ENCODE data around the gene DNAAF3. TPM values are rescaled to one million over a fixed set of nuclear protein-coding genes. Genes with fewer than 3 reads are reported as not detected.

Gene DNAAF3
- total RNA-seq, 1 experiment from 2014 or later = 14.0 TPM

DNA sequence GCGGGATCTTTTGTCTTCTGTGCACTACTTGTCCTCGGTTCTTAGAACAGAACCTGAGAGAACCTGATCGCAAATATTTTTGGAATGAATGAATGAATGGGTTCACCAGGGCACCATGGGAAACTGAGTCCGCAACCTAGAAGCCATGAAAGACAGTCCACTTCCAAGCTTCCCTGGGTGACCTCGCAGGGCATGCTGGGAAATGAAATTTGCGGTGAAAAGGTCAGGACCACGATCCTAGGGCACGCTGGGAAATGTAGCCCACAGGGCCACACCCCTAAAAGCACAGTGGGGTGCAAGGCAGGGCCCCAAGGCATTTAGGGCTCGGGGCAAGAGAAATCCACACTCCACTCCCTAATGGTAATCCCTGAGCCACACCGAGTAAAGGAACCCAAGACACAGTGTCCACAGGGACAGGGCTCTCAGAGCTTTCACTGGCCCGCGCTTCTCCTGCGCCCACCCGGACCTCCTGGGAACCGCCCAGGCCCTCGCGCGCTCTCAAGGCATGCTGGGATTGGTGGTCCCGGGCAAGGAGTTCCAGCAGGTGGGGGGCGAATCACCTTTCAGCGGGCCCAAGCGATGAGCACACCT is 47.9 kb downstream of the DNAAF3 start:
- no peaks in the 10 kb centered on the region for H3K27me3 ChIP-seq
- DNase-seq = peak in 1 of 2 experiments; percentile 55
- peak overlapping the region; percentile 68 for H3K4me3 ChIP-seq
- H3K9me3 ChIP-seq (replicated peaks) = no peaks in the 10 kb centered on the region
- H3K36me3 ChIP-seq = no peaks in the 10 kb centered on the region
- H3K4me1 ChIP-seq = peaks cover 8% of the 10 kb centered on the region; the same call in 1 of the 2 replicates
- peak overlapping the region; percentile 57; the same call in 1 of the 2 replicates for H3K27ac ChIP-seq

GRCh38 chr19:55117663-55118391 is 48.6 kb downstream of the DNAAF3 start:
- peak; percentile 98 for DNase-seq
- peak overlapping the region; percentile 57 for H3K27ac ChIP-seq
- H3K36me3 ChIP-seq = no peaks in the 10 kb centered on the region
- no peaks in the 10 kb centered on the region for H3K9me3 ChIP-seq (replicated peaks)
- H3K27me3 ChIP-seq = no peaks in the 10 kb centered on the region
- peak overlapping the region; percentile 68 for H3K4me3 ChIP-seq
- H3K4me1 ChIP-seq = peaks cover 13% of the 10 kb centered on the region; the same call in 1 of the 2 replicates

DNA sequence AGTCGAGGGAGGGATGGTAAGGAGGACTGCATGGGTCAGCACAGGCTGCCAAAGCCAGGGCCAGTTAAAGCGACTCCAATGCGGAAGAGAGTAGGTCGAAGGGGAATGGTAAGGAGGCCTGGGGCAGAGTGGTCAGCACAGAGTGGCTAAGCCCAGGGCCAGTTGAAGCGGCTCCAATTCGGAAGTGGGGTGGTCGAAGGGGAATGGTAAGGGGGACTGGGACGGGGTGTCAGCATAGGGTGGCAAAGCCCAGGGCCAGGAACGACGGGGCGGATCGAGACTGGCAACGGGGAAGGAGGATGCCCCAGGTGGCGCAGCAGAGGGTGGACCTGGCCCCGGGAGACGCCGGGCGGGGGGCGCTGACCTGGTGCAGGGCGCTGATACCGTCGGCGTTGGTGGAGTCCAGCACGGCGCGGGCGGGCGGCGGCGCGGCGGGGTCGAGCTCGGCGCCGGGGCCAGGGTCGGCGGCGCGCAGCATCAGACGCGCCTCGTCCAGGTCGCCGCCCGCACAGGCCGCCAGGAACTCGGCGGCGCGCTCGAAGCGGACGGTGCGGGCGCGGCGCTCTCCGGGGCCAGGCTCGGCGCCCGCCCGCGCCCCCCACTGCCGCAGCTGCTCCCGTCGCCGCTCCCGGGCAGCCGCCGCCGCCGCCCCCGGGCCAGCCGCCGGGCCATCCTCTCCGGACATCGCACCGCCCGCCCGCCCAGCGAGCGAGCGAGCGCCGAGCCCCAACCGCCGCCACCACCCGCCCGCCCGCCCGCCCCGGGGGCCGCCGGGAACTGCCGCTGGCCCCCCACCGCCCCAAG is 49.4 kb downstream of the DNAAF3 start, which contains the start of gene PPP1R12C:
Gene PPP1R12C, minus strand, starts transcription at position 779 of the 804 bp plus-strand sequence. Its CDS starts 94 bp downstream, at position 685.
- Histone ChIP-seq H3K27me3 (no peaks in the 10 kb centered on the region), H3K27ac (peak within 1 kb of the TSS; percentile 57), H3K36me3 (no peaks in the 10 kb centered on the region), H3K9me3 (replicated peaks) (no peaks in the 10 kb centered on the region), H3K4me1 (peaks cover 13% of the 10 kb centered on the region; the same call in 1 of the 2 replicates), H3K4me3 (peak within 1 kb of the TSS; percentile 71)
- DNase-seq = no peak

DNA sequence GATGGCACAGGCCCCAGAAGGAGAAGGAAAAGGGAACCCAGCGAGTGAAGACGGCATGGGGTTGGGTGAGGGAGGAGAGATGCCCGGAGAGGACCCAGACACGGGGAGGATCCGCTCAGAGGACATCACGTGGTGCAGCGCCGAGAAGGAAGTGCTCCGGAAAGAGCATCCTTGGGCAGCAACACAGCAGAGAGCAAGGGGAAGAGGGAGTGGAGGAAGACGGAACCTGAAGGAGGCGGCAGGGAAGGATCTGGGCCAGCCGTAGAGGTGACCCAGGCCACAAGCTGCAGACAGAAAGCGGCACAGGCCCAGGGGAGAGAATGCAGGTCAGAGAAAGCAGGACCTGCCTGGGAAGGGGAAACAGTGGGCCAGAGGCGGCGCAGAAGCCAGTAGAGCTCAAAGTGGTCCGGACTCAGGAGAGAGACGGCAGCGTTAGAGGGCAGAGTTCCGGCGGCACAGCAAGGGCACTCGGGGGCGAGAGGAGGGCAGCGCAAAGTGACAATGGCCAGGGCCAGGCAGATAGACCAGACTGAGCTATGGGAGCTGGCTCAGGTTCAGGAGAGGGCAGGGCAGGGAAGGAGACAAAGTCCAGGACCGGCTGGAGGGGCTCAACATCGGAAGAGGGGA is 50.1 kb downstream of the DNAAF3 start:
- Histone ChIP-seq H3K36me3 (no peaks in the 10 kb centered on the region), H3K27me3 (no peaks in the 10 kb centered on the region), H3K9me3 (replicated peaks) (no peaks in the 10 kb centered on the region), H3K4me1 (peaks cover 13% of the 10 kb centered on the region; the same call in 1 of the 2 replicates), H3K27ac (no peak overlapping the region), H3K4me3 (peak overlapping the region; percentile 71)
- peak; percentile 43 to 50 for DNase-seq

- DNase-seq = no peak
- no peaks in the 10 kb centered on the region for H3K9me3 ChIP-seq (replicated peaks)
- H3K27me3 ChIP-seq = no peaks in the 10 kb centered on the region
- H3K4me1 ChIP-seq = peaks cover 13% of the 10 kb centered on the region; the same call in 1 of the 2 replicates
- no peaks in the 10 kb centered on the region for H3K36me3 ChIP-seq
- H3K4me3 ChIP-seq = peak overlapping the region; percentile 71
- H3K27ac ChIP-seq = no peak overlapping the region
These were observed 50.9 kb downstream of the DNAAF3 start for GRCh38 chr19:55115446-55116065.

DNA sequence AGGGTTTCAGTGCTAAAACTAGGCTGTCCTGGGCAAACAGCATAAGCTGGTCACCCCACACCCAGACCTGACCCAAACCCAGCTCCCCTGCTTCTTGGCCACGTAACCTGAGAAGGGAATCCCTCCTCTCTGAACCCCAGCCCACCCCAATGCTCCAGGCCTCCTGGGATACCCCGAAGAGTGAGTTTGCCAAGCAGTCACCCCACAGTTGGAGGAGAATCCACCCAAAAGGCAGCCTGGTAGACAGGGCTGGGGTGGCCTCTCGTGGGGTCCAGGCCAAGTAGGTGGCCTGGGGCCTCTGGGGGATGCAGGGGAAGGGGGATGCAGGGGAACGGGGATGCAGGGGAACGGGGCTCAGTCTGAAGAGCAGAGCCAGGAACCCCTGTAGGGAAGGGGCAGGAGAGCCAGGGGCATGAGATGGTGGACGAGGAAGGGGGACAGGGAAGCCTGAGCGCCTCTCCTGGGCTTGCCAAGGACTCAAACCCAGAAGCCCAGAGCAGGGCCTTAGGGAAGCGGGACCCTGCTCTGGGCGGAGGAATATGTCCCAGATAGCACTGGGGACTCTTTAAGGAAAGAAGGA is 51.8 kb downstream of the DNAAF3 start:
- Histone ChIP-seq H3K36me3 (no peaks in the 10 kb centered on the region), H3K4me3 (no peak overlapping the region), H3K27ac (no peak overlapping the region), H3K9me3 (replicated peaks) (no peaks in the 10 kb centered on the region), H3K4me1 (peaks cover 13% of the 10 kb centered on the region; the same call in 1 of the 2 replicates), H3K27me3 (no peaks in the 10 kb centered on the region)
- no peak for DNase-seq

DNA sequence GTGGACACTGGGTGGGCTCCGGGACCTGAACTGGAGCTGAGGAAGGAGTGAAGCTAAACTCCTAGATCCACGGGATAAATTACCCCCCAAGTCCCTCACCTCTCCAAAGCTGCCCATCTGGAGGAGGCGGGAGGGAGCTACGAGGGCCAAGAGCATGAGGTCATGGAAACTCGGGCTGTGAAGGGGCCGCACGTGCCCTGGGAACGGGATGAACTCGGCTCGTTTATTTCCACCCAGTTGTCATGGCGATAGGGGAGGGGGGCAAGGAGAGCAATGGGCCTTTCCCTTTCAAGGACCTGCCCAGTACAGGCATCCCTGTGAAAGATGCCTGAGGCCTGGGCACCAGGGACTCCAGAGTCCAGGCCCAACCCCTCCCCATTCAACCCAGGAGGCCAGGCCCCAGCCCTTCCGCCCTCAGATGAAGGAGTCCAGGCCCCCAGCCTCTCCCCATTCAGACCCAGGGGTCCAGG is 52.8 kb downstream of the DNAAF3 start:
- Histone ChIP-seq H3K36me3 (no peaks in the 10 kb centered on the region), H3K4me1 (peaks cover 13% of the 10 kb centered on the region; the same call in 1 of the 2 replicates), H3K9me3 (replicated peaks) (no peaks in the 10 kb centered on the region), H3K27ac (no peak overlapping the region; the same call in 1 of the 2 replicates), H3K4me3 (no peak overlapping the region), H3K27me3 (no peaks in the 10 kb centered on the region)
- peak; percentile 50 to 68 for DNase-seq

DNA sequence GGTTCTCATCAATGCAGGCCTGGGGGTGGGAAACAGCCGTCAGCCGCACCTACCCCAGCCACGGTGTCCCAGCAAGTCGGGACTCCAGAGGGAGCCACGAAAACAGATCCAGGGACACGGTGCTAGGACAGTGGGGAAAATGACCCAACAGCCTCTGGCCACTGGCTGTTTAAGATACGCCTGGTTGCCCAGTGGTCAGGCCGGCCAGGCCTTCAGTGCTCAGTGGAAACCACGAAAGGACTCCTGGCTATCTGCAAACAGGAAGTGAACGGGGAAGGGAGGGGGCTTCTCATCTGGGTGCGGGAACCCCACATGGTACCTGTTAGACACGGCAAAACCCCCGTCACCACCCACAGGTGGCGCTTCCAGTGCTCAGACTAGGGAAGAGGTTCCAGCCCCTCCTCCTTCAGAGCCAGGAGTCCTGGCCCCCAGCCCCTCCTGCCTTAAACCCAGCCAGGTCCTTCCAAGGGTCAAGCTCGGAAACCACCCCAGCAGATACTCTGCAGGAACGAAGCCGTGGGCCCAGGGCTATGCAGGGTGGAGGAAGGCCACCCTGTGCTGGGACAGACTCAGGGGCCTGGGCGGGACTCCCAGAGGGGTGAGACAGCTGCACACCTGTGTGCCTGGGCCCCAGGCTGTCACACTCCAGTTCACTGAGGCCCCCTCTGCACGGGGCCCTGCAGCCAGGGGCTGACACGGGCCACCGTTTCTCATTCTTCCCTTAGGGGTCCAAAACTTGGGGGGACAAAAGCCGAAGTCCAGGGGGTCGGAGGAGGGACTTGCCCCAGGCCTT is 53.4 kb downstream of the DNAAF3 start:
- no peak overlapping the region; the same call in 1 of the 2 replicates for H3K27ac ChIP-seq
- DNase-seq = no peak
- peaks cover 10% of the 10 kb centered on the region; the same call in 1 of the 2 replicates for H3K4me1 ChIP-seq
- no peaks in the 10 kb centered on the region for H3K36me3 ChIP-seq
- H3K4me3 ChIP-seq = no peak overlapping the region
- no peaks in the 10 kb centered on the region for H3K9me3 ChIP-seq (replicated peaks)
- no peaks in the 10 kb centered on the region for H3K27me3 ChIP-seq

DNA sequence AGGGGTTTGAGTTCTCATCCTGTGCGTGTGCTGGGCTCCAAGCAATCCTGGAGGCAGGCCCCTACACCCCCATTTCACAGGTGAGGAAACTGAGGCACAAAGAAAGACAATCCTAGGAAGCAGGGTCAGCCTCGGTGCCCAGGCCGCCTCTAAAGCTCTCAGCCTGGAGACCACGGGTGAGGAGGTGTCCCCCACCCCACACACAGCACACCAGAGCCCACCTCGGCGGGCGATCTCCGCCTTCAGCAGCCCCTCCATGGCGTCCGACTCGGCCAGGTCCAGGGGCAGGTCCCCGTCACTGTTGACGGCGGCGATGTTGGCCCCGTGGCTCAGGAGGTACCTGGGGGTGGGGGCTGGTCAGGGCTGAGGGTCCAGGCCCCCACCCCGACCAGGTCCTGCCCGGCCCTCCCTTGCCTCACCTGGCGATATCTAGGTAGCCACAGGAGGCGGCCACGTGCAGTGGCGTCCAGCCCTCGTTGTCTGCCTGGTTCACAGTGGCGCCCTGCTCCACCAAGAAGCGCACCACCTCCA is 54.1 kb downstream of the DNAAF3 start:
- no peaks in the 10 kb centered on the region for H3K27me3 ChIP-seq
- peaks cover 10% of the 10 kb centered on the region; the same call in 1 of the 2 replicates for H3K4me1 ChIP-seq
- no peaks in the 10 kb centered on the region for H3K9me3 ChIP-seq (replicated peaks)
- H3K4me3 ChIP-seq = no peak overlapping the region
- H3K27ac ChIP-seq = no peak overlapping the region
- no peaks in the 10 kb centered on the region for H3K36me3 ChIP-seq
- no peak for DNase-seq

DNA sequence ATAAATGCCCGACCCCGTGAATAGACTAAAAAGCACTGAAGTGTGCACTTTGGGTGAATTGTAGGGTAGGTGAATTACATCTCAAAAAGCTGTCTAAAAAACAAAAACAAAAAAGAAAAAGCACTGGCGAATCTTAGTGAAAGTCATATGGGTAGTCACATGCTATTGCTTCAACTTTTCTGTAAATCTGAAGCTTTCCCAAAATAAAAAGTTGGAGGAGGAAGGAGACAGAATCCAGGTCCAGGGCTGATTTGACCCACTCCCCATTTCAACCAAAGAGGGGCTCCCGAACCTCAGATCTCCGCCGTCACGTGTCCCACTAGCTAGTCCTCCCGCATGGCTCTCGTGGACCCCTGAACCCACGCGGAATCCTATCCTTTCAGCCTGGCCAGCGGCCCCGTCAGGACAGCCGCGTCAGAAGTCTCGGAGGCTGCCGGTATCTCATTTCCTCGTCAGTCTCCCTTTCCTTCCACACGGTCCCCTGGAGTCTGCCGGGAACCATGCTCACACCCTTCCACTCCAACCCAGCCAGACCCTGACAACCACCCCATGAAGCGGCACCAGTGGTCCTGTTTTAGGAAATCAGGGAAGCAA is 55.1 kb downstream of the DNAAF3 start:
- DNase-seq = no peak
- H3K4me3 ChIP-seq = no peak overlapping the region
- H3K27me3 ChIP-seq = no peaks in the 10 kb centered on the region
- H3K36me3 ChIP-seq = no peaks in the 10 kb centered on the region
- no peaks in the 10 kb centered on the region for H3K9me3 ChIP-seq (replicated peaks)
- H3K27ac ChIP-seq = no peak overlapping the region
- H3K4me1 ChIP-seq = peaks cover 10% of the 10 kb centered on the region; the same call in 1 of the 2 replicates

- no peaks in the 10 kb centered on the region for H3K9me3 ChIP-seq (replicated peaks)
These were observed 56.7 kb downstream of the DNAAF3 start for GRCh38 chr19:55109527-55110291.

More at GRCh38 chr19:55109527-55110291, 56.7 kb downstream of the DNAAF3 start:
- Histone ChIP-seq H3K36me3 (no peaks in the 10 kb centered on the region), H3K27me3 (no peaks in the 10 kb centered on the region), H3K27ac (no peak overlapping the region), H3K4me1 (peaks cover 7% of the 10 kb centered on the region; the same call in 1 of the 2 replicates), H3K4me3 (no peak overlapping the region)
- DNase-seq = no peak
